Mesodermal cell (in vitro differentiated cells): Measurements from ENCODE around the gene KCNB1.

Experiments used
- H3K27ac ChIP-seq: 2 replicates; pipeline ENCODE4 v1.7.0; 2013; ENCODE audit warnings: mild to moderate bottlenecking, low read depth, low read length, moderate library complexity; ENCODE audit not compliant: severe bottlenecking
- H3K36me3 ChIP-seq: 2 replicates; pipeline ENCODE4 v1.7.1; 2013; ENCODE audit warnings: mild to moderate bottlenecking, low read length, moderate library complexity; ENCODE audit not compliant: control insufficient read depth, insufficient read depth
- H3K4me1 ChIP-seq: one replicate; pipeline ENCODE4 v1.7.1; 2013; ENCODE audit warnings: mild to moderate bottlenecking, low read length; ENCODE audit not compliant: insufficient read depth, control insufficient read depth, poor library complexity, severe bottlenecking
- H3K4me3 ChIP-seq: 2 replicates; pipeline ENCODE4 v1.7.0; 2013; ENCODE audit warnings: low read length, control low read depth, mild to moderate bottlenecking; ENCODE audit not compliant: insufficient read depth, poor library complexity, severe bottlenecking; ENCODE audit errors: extremely low read depth
- H3K9me3 ChIP-seq: 2 replicates; pipeline ENCODE4 v1.7.1; 2013; ENCODE audit warnings: mild to moderate bottlenecking, low read length, moderate library complexity; ENCODE audit not compliant: control insufficient read depth
- WGBS, 2 experiments: methylation state at CpG; one replicate each; pipeline ENCODE4 v1.1.5; 2013; ENCODE audit warnings: missing lambda C conversion rate in 2 of 2; ENCODE audit not compliant: insufficient coverage in 2 of 2; 5-methylcytosine and 5-hydroxymethylcytosine counted together

Gene KCNB1

DNA sequence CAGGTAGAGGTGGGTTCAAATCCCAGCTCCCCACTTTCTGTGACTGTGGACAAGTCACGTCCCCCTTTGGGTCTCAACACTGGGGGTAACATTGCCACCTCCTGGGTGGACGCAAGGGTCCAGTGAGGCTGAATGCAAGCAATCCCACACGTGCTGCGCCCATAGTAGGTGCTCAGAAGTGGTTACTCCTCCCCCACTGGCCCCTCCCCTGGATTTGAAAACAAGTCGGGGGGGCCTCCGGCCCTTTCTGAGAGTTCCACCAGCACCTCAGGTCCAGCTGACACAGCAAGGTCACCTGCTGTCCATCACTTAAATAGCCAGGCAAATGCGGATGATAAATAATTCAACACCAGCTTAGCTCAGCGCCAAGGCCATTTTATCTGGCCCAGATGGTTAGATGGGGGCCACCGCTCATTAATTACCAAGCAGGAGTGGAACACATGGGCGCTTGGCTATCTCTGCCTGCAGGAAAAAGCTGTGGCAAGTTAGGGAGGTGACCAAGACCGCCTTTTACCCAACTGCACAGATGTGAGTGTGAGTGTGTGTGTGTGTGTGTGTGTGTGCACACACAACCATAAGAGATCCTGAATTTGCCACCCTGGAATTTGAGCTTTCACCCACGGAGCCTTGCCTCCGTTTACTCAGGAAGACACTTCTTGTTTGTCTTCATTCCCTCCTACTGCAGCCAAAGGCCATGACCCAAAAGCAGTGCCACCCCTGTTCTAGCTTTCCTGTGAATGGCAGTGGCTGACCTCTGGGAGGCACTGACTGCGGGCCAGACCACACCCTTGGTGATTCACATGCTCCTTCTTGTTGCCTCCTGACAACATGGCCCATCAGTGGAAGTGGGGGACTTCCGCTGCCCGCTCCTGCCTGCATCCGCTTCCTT lies 34.7 kb upstream of the KCNB1 start:
- no peaks in the 10 kb centered on the region for H3K9me3 ChIP-seq
- H3K27ac ChIP-seq, result no peak overlapping the region
- no peak overlapping the region for H3K4me3 ChIP-seq
- no peaks in the 10 kb centered on the region for H3K36me3 ChIP-seq
- WGBS, 2 experiments, result 96 to 97% methylated on average over 15 of the region's 17 CpGs
- no peaks in the 10 kb centered on the region for H3K4me1 ChIP-seq

DNA sequence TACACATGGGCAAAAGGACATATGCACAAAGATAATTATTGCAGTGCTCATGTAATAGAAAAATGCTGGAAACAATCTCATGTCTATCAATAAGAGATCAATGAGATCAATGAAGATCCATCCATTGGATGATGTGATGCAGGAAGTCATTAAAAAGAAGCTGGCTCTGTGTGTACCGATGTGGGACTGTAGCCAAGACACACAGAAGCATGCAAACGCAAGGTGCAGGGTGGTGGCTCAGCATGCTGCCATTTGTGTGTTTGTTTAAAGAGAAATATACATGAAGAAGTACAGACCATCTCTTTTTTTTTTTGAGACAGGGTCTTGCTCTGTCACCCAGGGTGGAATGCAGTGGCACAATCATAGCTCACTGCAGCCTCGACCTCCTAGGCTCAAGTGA lies 33.1 kb upstream of the KCNB1 start:
- H3K9me3 ChIP-seq, result no peaks in the 10 kb centered on the region
- no peak overlapping the region for H3K27ac ChIP-seq
- no peaks in the 10 kb centered on the region for H3K36me3 ChIP-seq
- H3K4me3 ChIP-seq, result no peak overlapping the region
- H3K4me1 ChIP-seq, result peaks cover 6% of the 10 kb centered on the region
- WGBS, 2 experiments, result 87 to 90% methylated on average over 3 of the region's 3 CpGs

DNA sequence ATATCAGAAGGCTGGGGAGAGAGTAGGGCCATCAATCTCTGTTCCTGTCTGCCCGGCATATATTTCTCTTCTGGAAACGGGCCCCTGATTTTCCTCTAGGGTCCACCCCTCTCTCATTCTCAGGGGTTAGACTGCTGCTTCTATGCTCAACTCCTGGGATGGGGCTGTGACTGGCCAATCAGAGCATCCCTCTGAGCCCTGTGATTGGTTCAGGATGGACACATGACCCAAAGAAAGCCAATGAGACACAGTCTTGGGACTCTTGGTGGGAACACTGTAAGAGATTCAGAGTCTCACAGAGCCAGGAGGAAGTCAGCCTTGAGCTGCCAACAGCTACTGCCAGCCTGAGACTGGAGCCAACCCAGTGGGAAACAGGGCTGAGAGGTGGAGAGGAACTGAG lies 31.0 kb upstream of the KCNB1 start:
- Histone ChIP-seq H3K4me1 (peaks cover 9% of the 10 kb centered on the region), H3K27ac (no peak overlapping the region), H3K4me3 (no peak overlapping the region), H3K9me3 (no peaks in the 10 kb centered on the region), H3K36me3 (no peaks in the 10 kb centered on the region)
- 71 to 88% methylated on average over 2 of the region's 2 CpGs for WGBS, 2 experiments

DNA sequence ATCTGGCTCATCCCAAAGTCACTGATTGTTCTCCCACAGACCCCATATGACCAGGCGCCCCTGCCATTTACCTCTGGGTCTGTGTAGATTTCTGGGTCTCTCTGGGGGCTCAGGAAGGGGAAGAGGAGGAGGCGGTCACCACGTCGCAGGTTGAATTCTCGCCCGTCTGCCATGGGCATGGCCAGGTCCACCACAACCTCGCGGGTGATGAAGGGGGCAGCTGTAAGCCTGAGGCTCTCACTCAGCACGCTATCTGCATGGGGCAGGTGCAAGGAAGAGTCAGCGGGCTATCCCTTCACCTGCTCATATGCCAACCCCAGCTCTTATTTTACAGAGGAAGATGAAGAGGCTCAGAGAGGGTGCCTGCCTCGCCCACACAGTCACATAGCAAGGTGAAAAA lies 30.5 kb upstream of the KCNB1 start:
- H3K9me3 ChIP-seq, result no peaks in the 10 kb centered on the region
- WGBS, 2 experiments, result 92 to 95% methylated on average over 6 to 11 of the region's 11 CpGs

DNA sequence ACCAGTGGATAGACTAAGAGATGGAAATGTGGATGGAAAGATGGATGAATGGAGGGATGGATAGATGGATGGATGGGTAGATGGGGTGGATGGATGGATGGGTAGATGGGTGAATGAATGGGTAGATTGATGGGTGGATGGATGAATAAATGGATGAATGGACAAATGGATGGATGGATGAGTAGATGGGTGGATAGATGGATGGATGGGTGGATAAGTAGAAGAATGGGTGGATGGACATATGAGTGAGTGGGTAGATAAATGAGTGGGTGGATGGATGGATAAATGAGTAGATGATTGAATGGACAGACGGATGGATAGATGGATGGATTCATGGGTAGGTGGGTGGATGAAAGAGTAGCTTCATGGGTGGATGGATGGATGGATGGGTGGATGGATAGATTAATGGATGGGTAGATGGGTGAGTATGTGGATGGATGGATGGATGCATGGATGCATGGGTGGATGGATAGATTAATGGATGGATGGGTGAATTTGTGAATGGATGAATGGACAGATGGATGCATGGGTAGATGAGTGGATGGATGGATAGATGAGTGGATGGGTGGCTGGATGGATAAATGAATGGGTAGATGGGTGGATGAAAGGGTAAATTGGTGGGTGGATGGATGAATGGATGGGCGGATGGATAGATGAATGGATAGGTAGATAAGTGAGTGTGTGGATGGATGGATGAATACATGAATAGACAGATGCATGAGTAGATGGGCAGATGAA lies 29.5 kb upstream of the KCNB1 start:
- Histone ChIP-seq H3K9me3 (no peaks in the 10 kb centered on the region), H3K4me3 (no peak overlapping the region), H3K4me1 (peaks cover 9% of the 10 kb centered on the region), H3K27ac (no peak overlapping the region), H3K36me3 (no peaks in the 10 kb centered on the region)
- 88 to 100% methylated on average over 2 of the region's 2 CpGs for WGBS, 2 experiments

More for the DNA sequence above, 30.5 kb upstream of the KCNB1 start:
- Histone ChIP-seq H3K36me3 (no peaks in the 10 kb centered on the region), H3K27ac (no peak overlapping the region), H3K4me1 (peaks cover 9% of the 10 kb centered on the region), H3K4me3 (no peak overlapping the region)

DNA sequence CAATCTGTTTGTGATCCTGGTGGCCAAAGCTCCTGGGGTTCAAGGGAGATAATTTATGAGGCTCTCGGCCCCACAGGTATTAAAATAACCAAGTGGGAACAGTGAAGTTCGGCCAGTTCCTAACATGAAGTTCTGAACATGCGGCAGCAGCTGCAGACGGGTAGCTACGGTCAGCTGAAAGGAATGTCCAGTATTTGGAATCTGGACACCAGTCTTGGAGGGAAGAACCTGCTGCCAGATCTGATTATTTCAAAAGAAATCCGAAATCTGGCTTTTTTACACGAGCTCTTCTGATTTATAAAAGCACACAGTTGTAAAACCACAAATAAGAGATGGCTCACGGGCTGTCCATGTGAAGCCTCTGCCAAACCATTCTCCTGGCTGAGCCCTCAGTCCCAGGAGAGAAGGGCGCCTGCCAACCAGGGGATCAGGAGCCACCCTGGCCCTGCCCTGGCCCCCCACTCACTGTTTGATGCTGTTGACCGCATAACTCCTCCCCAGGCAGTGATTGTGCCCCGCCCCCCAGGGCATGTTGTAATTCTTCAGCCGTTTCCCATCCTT lies 28.2 kb upstream of the KCNB1 start:
- Histone ChIP-seq H3K4me3 (no peak overlapping the region), H3K27ac (no peak overlapping the region), H3K4me1 (peaks cover 9% of the 10 kb centered on the region), H3K9me3 (no peaks in the 10 kb centered on the region), H3K36me3 (no peaks in the 10 kb centered on the region)
- 82 to 92% methylated on average over 9 of the region's 12 CpGs for WGBS, 2 experiments

DNA sequence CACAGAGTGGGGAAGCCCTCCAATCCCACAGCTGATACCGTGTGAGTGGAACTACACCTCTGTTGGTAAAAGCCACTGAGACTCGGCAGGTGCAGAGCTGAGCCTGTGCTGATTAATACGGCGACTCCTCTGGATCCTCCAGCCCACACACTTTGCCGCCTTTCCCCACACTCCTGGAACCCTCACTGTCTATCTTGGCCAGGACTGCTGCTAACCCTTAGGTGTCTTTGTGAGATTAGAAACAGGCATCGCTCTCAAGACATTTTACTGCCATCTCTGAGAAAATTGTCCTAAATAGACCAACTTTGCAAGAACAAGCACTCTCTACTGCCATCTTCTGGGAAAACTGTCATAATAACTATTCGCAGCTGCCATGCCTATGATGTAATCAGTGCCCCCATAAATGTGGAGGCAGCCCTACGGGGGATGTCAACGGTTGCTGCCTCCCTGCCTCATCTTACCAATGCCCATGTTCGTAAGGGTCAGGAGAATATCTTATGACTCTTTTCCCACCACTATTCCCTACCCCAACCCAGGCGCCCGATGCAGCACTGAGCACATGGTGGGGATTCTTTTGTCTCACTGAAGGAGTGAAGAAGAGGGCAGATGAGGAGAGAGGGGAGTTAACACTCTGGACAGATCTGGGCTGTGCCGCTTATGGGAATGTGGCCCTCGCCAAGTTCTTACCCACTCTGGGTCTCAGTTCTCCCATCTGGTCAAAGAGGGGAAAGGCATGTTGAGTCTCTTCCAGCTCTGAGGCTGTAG lies 26.1 kb upstream of the KCNB1 start:
- 68 to 81% methylated on average over 7 to 11 of the region's 14 CpGs for WGBS, 2 experiments
- H3K4me3 ChIP-seq, result no peak overlapping the region
- no peaks in the 10 kb centered on the region for H3K9me3 ChIP-seq
- no peaks in the 10 kb centered on the region for H3K36me3 ChIP-seq
- H3K4me1 ChIP-seq, result peaks cover 14% of the 10 kb centered on the region
- no peak overlapping the region for H3K27ac ChIP-seq

DNA sequence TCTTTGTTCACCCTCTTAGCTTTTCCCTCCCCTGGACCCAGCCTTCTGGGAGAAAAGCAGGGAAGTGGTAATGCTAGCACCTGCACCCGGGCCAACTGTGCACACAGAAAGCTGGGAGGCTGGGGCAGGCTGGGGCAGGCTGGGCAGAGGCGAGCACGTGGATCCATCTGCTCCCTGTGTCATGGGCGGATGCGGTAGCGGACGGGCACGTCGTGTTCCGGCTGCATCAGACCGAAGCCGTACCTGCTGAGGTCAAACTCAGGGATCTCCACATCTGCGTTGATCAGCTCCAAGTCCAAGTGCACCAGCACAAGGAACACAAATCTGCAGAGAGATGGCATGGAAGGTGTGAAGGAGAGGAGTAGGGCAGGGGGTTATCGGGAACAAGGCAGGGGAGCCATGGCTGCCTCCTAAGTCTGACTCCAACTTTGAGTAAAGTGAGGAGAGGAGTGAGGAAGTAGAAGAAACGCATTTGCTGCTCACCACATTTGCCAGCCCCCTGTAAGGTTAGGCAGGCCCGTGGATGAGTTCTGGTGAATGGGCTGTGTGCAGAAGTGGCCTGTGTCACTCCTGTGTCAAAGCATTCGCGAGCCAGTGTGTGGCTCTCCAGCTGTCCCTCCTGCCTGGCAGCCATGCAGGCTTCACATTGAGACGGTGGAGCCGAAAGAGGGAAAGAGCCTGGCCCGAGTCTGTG lies 25.4 kb upstream of the KCNB1 start:
- Histone ChIP-seq H3K9me3 (no peaks in the 10 kb centered on the region), H3K4me3 (no peak overlapping the region), H3K4me1 (peaks cover 14% of the 10 kb centered on the region), H3K27ac (no peak overlapping the region), H3K36me3 (no peaks in the 10 kb centered on the region)
- 89 to 92% methylated on average over 19 to 21 of the region's 21 CpGs for WGBS, 2 experiments

DNA sequence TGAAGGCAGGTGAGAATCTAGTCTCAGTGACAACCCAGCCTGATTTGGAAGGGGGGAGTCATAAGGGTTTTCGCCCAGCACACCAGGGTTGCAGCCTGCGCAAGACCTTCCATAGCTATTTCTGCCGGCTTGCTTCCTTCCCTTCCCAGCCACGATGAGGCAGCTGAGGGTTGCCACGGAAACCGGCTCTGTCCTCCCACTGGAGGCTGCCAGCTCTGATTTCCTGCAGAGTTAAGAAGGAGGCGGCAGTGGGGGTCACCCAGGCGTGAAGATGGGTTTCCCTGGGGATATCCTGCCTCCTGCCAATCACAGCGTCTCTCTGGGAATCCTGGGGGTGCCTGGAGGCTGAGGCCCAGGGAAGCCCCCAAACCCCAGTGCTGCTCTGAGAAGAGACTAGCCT lies 23.1 kb upstream of the KCNB1 start:
- Histone ChIP-seq H3K4me1 (peaks cover 7% of the 10 kb centered on the region), H3K4me3 (no peak overlapping the region), H3K36me3 (no peaks in the 10 kb centered on the region), H3K27ac (no peak overlapping the region), H3K9me3 (no peaks in the 10 kb centered on the region)
- WGBS, 2 experiments, result 24 to 29% methylated on average over 6 of the region's 9 CpGs

DNA sequence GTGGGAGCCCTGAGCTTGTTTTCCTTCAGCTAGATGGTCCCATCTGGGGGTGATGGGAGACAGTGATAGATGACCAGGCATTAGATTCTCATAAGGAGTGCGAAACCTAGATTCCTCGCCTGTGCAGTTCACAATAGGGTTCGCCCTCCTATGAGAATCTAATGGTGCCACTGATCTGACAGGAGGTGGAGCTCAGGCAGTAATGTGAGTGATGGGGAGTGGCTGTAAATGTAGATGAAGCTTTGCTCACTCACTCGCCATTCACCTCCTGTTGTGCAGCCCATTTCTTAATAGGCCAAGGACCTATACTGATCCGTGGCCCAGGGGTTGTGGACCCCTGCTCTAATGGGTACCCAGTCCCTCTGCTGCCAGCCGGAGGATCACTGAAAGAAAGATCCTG lies 20.7 kb upstream of the KCNB1 start:
- Histone ChIP-seq H3K36me3 (no peaks in the 10 kb centered on the region), H3K9me3 (no peaks in the 10 kb centered on the region), H3K27ac (no peak overlapping the region), H3K4me3 (no peak overlapping the region), H3K4me1 (peaks cover 5% of the 10 kb centered on the region)
- WGBS, 2 experiments, result 54 to 75% methylated on average over 5 to 6 of the region's 6 CpGs
